A204.1 (cell line): ENCODE data around the gene CACNA1D.

Experiments
- FAIRE-seq: peaks from 2 replicates; lab custom pipeline; 2012; peaks lifted over from hg19 to GRCh38; lab: Jason Lieb, UNC

Gene CACNA1D

DNA sequence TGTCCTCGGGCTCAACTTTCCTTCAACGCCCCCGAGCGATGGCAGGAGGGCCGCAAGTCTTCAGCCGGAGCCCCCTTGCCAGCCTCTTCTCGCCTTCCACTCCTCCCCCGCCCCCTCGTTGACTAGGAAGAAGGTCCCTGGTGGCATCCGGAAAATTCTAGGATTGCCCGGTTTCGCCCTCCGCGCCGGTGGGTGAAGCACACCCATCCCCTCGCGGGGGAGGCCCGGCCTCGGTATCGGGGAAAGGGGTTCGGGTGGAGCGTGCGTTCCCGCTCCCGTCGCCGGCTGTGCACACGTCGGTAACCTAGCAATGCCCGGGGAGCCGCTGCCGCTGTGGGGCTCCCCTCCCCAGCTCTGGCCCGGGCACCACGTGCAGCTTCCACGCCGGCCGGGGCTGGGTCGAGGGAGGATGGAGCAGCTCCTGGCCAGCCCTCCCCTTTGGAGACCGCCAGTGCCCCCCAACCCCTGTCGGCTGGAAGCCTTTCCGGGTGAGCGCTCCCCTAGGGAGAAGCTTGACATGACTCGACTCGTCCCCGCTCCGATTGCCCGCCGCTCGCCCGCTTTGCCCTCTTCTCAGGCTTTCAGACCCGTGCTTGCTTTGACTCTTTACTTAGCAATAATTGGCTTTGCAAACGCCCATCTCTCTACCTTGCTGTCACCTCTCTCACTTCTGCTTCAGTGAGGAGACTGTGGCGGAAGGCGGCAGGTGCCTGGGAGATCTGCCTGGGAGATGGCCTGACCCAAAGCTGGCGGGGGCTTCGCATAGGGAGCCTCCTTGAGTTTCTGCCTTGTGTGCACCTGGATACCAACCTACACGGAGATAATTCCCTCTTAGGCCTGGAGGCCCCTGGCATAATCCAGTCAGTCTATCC, 1.3 kb downstream of the CACNA1D start:
- FAIRE-seq = no peak

DNA sequence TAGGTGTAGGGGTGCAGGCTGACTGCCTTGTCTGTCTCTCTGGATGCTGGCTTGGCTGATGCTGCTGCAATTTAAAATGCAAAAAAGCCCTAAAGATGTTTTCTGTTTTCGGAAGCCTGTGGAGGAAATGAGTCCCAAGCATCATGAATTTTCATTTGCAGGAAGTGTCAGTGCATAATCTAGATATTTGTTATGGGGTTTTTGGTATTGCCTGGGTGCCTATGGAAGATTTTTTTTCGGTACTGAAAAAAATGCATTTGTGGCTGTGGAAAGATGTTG, 1.9 kb downstream of the CACNA1D start:
- FAIRE-seq = no peak

DNA sequence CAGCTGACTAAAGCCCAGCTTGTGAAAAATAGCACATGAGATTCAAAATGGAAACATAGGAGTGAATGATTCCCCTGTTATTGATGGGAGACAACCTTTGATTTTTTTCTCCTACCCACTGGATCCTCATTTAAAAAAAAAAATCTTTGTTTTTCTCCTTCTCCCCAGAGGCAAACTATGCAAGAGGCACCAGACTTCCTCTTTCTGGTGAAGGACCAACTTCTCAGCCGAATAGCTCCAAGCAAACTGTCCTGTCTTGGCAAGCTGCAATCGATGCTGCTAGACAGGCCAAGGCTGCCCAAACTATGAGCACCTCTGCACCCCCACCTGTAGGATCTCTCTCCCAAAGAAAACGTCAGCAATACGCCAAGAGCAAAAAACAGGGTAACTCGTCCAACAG, 2.6 kb downstream of the CACNA1D start:
- no peak for FAIRE-seq

DNA sequence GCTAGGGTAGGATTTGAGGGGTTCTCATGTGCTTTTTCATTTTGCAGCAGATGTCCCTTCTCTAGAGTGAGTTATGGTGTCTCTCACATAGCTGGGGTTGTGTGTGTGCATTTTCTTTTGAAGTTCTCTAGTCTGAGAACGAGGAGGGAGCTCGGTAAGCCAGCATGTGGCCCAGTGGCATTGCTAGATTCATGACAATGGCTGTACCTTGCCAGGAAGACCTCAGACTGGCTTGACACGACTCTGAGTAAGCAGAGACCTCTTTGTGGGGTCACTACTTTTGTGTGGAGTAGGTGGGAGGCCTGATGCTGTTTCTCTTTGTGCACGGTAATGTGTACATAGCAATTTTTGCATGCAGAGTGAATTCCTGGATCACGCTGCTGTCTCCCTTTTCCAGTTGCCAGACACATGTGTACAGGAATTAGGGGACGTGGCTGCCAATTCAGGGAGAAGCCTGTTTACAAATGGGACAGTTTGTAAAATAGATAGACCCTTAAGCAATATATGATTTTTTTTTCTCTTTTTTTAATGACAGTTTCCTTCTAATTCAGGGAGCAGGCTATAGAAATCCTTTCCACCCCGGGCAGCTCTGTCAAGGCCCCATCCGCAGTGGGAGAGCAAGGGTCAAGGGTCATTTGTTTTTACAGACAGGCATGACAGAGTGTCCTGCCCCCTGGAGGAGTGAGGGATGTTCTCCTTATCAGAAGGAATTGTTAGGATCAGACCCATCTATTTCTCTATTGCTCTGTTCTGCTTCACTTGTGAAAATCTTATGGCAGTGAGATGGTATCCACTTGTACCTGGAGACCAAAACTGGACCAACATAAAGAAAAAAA, 4.6 kb downstream of the CACNA1D start:
- no peak for FAIRE-seq

DNA sequence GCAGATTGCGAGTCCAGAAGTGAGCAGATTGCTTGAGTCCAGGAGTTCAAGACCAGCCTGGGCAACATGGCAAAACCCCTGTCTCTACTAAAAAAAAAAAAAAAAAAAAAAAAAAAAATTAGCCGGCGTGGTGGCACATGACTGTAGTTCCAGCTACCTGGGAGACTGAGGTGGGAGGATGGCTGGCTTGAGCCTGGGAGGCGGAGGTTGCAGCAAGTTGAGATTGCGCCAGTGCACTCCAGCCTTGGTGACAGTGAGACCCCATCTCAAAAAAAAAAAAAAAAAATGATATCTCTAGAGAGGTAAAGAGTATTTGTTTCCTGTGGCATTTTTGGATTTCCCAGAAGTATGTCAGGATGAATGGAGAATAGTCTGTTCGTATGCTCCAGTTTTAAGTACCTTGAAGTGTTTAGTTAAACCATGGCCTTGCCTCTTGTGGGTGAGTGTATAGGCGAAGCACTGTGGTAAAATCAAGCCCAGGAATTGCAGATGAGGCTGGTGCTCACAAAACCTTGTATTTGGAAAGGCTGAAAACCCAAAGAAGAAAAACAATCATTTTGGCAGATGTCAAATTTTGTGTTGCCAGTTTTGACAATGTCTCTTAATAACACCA, 5.9 kb downstream of the CACNA1D start:
- no peak for FAIRE-seq

DNA sequence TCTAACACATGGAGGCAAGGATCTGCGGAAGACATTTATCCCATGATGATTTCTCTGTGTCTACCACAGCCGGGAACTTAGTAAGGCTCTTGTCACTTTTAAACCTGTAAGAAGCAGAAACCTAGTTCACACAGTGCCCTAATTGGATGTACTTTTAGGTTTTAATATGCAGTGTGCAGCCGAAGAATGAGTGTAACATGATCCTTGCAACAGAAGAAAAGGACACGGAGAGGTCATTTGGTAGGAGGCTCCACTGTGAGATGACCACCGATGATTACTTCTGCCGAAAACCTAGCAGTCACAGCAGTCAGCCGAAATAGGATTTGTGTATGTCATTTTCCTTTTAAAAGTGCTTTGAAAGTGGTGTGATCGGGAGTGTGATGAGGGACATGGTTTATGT, 6.8 kb downstream of the CACNA1D start:
- no peak for FAIRE-seq

DNA sequence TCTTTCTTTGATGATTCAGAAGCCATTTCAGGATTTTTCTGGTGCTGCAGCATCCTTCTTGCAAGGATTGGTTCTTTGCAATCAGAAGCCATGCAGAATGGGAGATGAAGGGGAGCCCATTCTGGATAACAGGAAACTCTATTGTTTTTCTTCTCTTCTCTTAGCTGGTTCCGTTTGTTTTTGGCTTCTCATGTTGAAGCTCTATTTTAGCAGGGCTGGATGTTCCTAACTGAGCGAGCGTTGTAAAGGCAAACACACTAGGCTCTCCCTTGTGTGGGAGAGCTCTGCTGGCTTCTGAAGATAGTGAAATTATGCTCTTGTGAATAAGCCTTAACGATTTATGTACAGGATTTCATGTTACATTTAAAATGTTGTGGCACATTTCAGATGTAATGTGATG, 8.3 kb downstream of the CACNA1D start:
- no peak for FAIRE-seq

DNA sequence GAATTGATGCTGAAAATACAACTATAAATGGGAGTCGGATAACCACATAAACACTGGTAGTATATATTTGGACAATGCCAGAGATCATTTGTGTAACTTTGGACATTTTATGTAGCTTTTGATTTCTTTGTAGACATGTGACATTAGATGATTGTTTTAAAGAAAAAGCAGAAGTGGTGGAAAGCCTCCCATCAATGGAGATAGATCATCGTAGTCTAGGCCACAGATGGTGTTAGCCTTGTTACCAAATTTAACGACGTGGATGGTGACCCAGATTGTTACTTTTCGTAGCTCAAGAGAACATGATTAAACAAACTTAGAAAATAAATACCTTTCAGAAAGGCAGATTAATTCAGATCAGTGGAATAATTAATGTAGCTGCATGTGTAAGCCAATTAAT, 8.8 kb downstream of the CACNA1D start:
- no peak for FAIRE-seq

DNA sequence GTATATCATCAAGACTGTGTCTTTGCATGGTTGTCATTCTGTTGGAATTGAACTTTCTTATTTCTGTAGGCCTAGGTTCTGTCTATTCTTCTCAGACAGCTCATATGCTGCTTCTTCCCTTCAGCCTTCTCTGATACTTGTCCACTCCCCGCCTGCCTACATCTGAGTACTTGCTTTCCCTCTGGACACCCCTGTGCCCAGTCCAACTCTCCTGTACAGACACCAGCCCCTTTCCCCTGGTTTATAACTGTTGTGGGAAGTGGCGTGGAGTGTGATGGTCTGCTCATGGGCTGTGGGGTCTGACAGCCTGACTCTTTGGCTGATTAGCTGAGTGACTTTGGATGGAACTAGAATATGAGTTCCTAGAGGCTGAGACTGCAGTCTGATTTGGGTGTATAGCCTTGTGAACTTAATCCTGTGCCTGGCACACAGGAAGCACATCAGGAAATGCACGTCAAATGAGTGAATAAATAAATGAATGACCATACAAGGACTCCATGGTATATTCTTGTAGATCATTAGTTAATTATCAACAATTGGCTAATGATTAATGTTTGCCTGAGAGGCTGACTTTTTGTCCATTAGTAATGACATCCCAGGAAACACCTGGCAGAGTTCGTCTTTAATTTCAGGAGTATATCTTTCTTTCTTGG, 11.8 kb downstream of the CACNA1D start:
- no peak for FAIRE-seq

DNA sequence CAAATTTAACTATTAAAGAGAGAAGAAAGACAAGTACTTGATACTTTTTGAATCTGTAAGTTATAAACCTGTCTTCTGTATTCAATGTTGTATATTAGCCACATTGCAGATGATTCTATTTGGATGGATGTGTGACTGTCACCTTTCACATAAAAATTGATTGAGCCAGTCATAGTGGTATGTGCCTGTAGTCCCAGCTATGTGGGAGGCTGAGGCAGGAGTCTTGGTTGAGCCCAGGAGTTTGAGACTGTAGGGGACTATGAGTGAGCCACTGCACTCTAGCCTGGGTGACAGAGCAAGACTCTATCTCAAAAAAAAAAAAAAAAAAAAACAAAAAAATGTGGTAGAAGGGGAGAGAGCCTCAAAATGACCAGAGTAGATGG, 12.3 kb downstream of the CACNA1D start:
- FAIRE-seq = no peak

DNA sequence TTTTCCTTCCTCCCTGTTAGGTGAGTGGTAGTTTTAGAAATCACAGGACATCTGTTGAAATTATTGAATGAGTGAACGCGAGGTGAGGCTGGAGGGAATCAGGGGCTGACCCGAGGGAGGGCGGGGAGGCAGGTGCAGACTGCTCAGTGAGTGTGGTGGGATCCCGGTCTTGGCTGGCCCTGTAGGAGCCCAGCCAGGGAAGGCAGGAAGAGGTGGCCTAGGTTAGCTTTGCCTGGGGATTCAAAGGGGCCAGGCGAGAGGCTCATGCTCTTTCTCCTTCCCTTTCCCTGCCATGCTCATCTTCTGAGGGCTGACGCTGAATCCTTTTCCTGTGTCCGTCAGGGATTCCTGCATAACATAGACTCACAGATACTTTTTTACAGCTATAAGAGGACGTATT, 15.1 kb downstream of the CACNA1D start:
- no peak for FAIRE-seq

DNA sequence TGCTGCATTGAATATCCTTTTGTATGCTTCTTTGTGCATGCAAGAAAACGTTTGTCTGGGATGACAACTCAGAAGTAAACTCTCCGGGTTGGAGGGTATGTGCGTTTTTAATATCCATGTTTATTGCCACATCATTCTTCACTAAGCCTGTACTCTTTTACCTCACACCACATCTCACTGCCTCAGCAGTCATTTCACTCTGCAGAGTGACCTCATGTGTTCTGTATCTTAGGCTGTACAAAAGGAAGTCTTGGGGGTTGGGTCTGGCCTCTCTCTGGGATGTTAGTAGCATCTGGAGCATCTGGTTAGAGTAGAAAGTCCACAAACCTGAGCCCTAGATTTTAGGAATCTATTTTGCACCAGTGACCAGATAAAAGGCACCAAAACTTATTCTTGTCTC, 16.1 kb downstream of the CACNA1D start:
- no peak for FAIRE-seq

DNA sequence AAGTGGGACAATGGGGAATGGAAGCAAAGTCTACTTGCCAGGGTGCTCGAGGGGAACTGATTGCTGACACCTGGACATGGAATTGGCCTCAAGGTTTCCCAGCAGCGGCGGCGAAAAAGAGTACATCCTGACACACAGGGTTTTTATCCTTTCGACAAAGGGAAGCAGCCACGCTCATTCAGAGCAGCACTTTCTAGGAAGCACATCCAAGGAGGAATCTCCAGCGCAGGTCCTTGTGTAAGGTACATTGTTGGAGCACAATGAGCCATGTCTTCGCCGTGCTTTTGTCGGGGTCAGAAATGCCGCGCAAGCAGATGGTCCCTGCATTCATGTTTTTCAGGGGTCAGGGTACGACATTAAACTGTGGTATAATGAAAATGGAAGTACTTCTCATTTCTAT, 16.8 kb downstream of the CACNA1D start:
- FAIRE-seq = no peak

DNA sequence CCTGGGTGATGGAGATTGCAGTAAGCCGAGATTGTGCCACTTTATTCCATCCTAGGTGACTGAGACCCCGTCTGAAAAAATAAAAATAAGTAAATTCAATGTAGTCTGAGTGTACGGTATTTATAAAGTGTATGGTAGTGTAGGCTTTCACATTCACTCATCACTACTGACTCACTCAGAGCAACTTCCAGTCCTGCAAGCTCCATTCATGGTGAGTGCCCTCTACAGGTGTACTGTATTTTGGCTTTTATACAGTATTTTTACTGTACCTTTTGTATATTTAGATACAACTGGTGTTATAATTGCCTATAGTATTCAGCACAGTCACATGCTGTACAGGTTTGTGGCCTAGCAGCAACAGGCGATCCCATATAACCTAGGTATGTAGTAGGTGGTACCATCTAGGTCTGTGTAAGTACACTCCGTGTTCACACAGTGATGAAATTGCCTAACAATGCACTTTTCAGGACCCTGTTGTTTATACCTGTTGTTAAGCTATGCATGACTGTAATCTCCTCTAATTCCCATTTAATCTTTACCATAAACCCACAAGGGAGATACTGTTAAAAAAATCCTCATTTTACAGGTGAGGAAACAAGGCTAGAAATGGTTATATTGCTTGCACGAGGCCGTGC, 19.3 kb downstream of the CACNA1D start:
- no peak for FAIRE-seq

DNA sequence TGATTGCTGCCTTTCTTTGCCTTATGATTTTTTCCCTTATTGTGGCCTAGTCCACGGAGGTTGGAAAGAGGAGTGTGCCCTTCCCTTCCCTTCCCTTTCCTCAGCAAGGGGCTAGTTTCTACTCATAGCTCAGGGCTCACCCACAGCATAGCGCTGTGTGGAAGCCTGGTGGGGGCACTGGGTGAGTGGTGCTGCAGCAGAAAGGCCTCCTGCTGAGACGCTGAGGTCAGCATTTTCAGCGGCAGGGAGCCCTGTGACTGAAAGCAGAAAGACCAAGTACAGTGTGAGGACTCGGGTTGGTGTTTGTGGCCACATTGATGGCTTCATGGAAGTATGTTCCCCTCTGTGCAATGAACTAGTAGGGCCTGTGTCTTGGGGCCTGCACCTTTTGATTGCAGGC, 21.9 kb downstream of the CACNA1D start:
- no peak for FAIRE-seq

DNA sequence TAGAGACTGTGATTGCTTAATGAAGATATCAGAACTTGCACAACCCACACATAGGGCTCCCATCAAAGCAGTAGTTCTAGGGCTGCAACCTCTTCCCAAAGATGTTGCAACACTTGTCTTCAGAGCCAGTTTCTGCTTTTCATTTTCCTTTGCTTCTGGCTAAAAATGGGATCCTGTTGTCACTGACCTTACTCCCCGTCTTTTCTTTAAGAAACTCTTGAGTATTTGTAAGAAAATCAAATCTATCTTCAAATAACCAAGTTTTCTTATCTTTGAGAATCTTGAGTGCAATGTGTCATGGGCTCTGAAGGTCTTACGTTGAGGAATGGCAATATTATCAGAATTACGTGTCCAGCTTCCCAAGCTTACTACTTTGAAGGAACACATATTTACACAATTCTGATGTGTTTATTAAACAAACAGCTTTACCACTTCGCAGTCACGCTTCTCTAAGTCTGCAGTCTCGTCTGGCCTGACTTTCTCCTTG, 24.1 kb downstream of the CACNA1D start:
- FAIRE-seq = no peak

DNA sequence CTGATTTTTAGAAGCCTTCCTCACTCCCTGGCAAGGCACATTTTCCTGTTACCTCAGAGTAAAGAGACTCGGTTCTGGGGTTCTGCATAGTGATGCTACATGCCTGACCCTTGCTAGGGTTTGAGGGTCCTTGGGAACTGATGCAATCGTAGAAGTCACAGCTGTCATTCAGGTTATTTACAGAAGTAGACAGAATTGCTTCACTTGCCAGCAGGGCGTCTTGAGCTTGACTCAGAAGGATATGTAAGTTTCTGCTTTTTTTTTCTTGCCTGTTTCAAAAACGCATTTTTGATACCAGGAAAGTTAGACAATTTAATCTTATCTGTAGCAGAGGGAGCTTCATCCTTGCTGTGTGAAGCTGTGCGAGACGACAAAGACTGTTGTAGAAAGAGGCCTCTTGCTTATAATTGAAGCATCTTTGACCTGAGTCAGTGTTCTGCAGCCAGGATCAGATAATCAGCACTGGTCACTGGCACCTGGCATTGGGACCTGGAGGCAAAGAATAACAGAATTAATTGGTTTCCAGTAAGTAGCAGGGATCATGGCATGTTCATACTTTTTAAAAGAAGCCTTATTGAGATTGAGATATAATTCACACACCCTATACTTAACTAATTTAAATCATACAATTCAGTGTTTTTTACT, 24.8 kb downstream of the CACNA1D start:
- no peak for FAIRE-seq

DNA sequence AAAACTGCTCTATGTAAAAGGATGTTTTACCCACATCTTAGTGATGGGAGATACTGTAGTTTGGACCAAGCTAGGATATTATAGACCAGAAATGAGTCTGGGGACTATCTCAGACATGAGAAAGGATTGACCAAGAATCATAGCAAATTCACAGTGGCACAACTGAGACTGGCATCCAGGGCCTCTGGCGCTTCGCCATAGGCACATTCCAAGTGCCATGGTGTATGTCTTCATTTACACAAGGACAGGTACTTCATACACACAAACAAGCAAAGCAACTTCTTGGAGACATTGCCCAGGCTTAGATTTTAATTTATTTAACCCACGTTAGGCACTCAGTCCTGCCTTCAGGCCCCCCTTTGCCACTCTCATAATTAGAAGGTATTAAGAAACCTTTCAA, 28.9 kb downstream of the CACNA1D start:
- FAIRE-seq = no peak

DNA sequence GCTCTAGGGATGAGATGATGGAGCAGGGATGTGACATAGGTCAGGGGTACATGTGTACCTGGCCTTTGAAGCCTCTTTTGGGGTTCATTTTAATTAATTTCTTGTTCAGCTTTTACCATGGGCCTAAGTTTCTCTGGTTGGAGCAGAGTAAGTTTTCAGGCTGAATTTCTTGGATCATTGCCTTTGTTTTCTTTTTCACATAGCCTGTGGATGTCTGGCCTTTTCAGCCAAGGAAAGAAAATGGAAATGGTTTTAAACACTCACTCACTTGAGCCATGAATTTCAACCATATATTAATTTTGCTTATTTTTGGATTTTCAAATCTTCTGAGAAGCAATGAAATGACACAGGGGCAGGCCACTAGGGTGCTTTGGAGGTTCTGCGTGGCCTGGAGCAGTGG, 30.2 kb downstream of the CACNA1D start:
- FAIRE-seq = no peak

DNA sequence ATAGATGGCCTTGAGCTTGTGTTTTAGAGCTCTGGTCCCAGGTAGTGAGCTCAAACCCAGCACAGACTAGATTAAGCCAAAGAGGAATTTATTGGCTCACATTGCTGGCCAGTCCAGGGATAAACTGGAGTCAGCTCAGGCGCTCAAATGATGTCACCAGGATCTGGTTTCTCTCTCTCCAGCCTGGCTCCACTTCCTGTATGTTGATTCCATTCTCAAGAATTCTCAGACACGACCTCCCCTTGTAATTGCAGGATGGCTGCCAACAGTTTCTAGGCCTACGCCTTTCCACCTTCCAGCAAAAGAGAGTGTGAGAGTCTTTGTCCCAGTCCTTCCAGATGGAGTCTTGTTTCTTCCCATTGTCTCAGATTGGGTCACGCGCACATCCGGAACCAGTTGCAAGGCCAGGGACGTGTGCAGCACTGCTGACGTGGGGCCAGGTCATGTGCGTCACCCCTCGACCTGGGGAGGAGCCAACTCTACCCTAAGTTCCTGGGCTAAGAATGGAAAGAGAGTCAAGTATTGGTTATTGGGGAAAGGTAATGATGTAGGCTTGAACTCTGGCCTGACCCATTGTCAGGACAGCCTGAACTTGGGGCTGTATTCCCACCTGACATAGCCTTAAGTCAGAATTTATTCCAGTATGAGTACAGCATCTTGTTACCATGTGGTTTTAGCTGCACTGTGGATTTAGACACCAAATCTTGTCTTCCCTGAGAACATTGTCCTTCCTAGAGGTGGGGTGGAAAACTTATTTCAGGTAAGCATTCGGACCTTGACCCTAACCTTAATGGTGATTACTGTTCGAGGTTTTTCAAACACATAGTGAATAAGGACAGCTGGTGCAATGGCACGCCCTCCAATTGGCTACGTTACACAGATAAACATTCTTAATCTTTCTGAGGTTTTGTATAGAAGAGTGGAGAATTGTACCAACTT, 31.6 kb downstream of the CACNA1D start:
- FAIRE-seq = no peak

DNA sequence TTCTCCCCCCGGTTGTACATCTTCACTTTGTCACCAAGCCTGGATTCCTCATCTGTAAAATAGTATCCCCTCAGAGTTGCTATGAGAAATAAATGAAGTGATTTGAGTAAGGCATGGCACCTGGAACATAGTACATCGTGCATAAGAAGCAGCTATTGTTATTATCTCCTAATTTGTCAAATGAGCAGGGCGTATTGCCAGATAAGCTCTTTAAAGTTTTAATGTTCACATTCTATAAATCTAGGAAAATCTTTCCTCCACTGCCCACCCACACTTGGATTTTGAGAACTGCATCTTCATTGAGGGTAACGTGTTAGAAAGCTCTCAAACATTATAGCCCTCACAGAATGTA, 32.3 kb downstream of the CACNA1D start:
- FAIRE-seq = no peak
